Measurements from ENCODE around the gene CCDC78. TPM values are rescaled to one million over a fixed set of nuclear protein-coding genes. Genes with fewer than 3 reads are reported as not detected.
A peak's percentile ranks its signal among the peaks of the same experiment; 100 is the strongest.

CCDC78 gene
- total and polyA plus RNA-seq, 2 experiments from 2014 or later = 10.5 to 12.6 TPM

GRCh38 chr16:683396-684070, 42.7 kb downstream of the CCDC78 start:
- no peak for DNase-seq (ENCODE audit: low spot score)

More at GRCh38 chr16:683396-684070, 42.7 kb downstream of the CCDC78 start:
- Mint-ChIP-seq H3K4me3 (peak overlapping the region; percentile 84), H3K27ac (0 out of 2 replicates have a peak overlapping the region, but pooled peaks have one; percentile 23), H3K9me3 (no peaks in the 10 kb centered on the region; the same call in 1 of the 3 replicates), H3K4me1 (peaks cover 20% of the 10 kb centered on the region), H3K27me3 (ENCODE audit: insufficient read depth, low read depth, poor library complexity) (peaks cover 23% of the 10 kb centered on the region), H3K36me3 (ENCODE audit: low read depth) (peaks cover 34% of the 10 kb centered on the region)
- Histone ChIP-seq H3K9me2 (ENCODE audit: insufficient read depth) (no peaks in the 10 kb centered on the region), H2AFZ (no peak overlapping the region), H3K4me3 (peak overlapping the region; percentile 72), H3K27me3 (ENCODE audit: insufficient read depth) (no peaks in the 10 kb centered on the region), H3K4me1 (ENCODE audit: insufficient read depth) (peaks cover 5% of the 10 kb centered on the region; the same call in 1 of the 2 replicates), H3K36me3 (ENCODE audit: insufficient read depth) (no peaks in the 10 kb centered on the region; the same call in 1 of the 2 replicates), H3K79me2 (replicated peaks; ENCODE audit: insufficient read depth) (peaks cover 9% of the 10 kb centered on the region; the same call in 1 of the 2 replicates), H3K4me2 (peak overlapping the region; percentile 84), H4K20me1 (replicated peaks; ENCODE audit: insufficient read depth) (peaks cover 14% of the 10 kb centered on the region; the same call in 1 of the 2 replicates), H3F3A (replicated peaks; ENCODE audit: low read depth) (peaks cover 24% of the 10 kb centered on the region), H3K27ac (ENCODE audit: low read depth) (peak overlapping the region; percentile 59; the same call in 1 of the 2 replicates)
- no peak for ATAC-seq
- TF ChIP-seq, protein P1, sequence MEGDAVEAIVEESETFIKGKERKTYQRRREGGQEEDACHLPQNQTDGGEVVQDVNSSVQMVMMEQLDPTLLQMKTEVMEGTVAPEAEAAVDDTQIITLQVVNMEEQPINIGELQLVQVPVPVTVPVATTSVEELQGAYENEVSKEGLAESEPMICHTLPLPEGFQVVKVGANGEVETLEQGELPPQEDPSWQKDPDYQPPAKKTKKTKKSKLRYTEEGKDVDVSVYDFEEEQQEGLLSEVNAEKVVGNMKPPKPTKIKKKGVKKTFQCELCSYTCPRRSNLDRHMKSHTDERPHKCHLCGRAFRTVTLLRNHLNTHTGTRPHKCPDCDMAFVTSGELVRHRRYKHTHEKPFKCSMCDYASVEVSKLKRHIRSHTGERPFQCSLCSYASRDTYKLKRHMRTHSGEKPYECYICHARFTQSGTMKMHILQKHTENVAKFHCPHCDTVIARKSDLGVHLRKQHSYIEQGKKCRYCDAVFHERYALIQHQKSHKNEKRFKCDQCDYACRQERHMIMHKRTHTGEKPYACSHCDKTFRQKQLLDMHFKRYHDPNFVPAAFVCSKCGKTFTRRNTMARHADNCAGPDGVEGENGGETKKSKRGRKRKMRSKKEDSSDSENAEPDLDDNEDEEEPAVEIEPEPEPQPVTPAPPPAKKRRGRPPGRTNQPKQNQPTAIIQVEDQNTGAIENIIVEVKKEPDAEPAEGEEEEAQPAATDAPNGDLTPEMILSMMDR (conservative IDR thresholded peaks at IDR 0.05; ENCODE audit: low read depth in 2 of 2) = no peak
- TF ChIP-seq, protein P2, sequence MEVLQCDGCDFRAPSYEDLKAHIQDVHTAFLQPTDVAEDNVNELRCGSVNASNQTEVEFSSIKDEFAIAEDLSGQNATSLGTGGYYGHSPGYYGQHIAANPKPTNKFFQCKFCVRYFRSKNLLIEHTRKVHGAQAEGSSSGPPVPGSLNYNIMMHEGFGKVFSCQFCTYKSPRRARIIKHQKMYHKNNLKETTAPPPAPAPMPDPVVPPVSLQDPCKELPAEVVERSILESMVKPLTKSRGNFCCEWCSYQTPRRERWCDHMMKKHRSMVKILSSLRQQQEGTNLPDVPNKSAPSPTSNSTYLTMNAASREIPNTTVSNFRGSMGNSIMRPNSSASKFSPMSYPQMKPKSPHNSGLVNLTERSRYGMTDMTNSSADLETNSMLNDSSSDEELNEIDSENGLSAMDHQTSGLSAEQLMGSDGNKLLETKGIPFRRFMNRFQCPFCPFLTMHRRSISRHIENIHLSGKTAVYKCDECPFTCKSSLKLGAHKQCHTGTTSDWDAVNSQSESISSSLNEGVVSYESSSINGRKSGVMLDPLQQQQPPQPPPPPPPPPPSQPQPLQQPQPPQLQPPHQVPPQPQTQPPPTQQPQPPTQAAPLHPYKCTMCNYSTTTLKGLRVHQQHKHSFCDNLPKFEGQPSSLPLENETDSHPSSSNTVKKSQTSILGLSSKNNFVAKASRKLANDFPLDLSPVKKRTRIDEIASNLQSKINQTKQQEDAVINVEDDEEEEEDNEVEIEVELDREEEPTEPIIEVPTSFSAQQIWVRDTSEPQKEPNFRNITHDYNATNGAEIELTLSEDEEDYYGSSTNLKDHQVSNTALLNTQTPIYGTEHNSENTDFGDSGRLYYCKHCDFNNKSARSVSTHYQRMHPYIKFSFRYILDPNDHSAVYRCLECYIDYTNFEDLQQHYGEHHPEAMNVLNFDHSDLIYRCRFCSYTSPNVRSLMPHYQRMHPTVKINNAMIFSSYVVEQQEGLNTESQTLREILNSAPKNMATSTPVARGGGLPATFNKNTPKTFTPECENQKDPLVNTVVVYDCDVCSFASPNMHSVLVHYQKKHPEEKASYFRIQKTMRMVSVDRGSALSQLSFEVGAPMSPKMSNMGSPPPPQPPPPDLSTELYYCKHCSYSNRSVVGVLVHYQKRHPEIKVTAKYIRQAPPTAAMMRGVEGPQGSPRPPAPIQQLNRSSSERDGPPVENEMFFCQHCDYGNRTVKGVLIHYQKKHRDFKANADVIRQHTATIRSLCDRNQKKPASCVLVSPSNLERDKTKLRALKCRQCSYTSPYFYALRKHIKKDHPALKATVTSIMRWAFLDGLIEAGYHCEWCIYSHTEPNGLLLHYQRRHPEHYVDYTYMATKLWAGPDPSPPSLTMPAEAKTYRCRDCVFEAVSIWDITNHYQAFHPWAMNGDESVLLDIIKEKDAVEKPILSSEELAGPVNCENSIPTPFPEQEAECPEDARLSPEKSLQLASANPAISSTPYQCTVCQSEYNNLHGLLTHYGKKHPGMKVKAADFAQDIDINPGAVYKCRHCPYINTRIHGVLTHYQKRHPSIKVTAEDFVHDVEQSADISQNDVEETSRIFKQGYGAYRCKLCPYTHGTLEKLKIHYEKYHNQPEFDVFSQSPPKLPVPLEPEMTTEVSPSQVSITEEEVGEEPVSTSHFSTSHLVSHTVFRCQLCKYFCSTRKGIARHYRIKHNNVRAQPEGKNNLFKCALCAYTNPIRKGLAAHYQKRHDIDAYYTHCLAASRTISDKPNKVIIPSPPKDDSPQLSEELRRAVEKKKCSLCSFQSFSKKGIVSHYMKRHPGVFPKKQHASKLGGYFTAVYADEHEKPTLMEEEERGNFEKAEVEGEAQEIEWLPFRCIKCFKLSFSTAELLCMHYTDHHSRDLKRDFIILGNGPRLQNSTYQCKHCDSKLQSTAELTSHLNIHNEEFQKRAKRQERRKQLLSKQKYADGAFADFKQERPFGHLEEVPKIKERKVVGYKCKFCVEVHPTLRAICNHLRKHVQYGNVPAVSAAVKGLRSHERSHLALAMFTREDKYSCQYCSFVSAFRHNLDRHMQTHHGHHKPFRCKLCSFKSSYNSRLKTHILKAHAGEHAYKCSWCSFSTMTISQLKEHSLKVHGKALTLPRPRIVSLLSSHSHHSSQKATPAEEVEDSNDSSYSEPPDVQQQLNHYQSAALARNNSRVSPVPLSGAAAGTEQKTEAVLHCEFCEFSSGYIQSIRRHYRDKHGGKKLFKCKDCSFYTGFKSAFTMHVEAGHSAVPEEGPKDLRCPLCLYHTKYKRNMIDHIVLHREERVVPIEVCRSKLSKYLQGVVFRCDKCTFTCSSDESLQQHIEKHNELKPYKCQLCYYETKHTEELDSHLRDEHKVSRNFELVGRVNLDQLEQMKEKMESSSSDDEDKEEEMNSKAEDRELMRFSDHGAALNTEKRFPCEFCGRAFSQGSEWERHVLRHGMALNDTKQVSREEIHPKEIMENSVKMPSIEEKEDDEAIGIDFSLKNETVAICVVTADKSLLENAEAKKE (CRISPR knock-in tag; IDR thresholded peaks at IDR 0.05) = no peak
- no peak for TF ChIP-seq NANOG (IDR thresholded peaks at IDR 0.05; ENCODE audit: borderline replicate concordance)
- TF ChIP-seq ZNF331 (CRISPR knock-in tag; IDR thresholded peaks at IDR 0.05; ENCODE audit: low read depth) = no peak
- TF ChIP-seq EZH2 (IDR thresholded peaks at IDR 0.05; ENCODE audit: low read depth, unreplicated experiment) = no peak
- TF ChIP-seq POLR2AphosphoS5 (IDR thresholded peaks at IDR 0.05; ENCODE audit: low read depth) = no peak
- no peak for TF ChIP-seq JUNB (IDR thresholded peaks at IDR 0.05; ENCODE audit: unreplicated experiment)
- no peak for TF ChIP-seq STAT1 (IDR thresholded peaks at IDR 0.05; ENCODE audit: unreplicated experiment)

Measured in GM23338 (cell line).